Panc1 (cell line): Measurements from ENCODE around the gene FRS2. TPM values are rescaled to one million over a fixed set of nuclear protein-coding genes. Genes with fewer than 3 reads are reported as not detected.

Source experiments
- ATAC-seq: fragments of 200-7000 bp; cut with Tn5 transposase; 2 replicates; pipeline ENCODE4 v1.9.1; 2020; ENCODE audit warnings: mild to moderate bottlenecking, moderate library complexity
- BruUV-seq: library from RNA; stranded (reverse); fragments of 400-500 nt; replicated peaks from 2 replicates; lab custom pipeline; 2021; lab: Mats Ljungman, UMichigan
- CTCF ChIA-PET: fragments of 300-600 bp; sonication (Branson Sonifier 250); formaldehyde crosslinking; loops from one replicate; lab custom pipeline; 2022; ENCODE audit warnings: antibody characterized with exemption; lab: Charles Lee
- POLR2A ChIA-PET: fragments of 300-600 bp; sonication (Branson Sonifier 250); formaldehyde crosslinking; loops from one replicate; lab custom pipeline; 2022; ENCODE audit warnings: antibody characterized with exemption; lab: Charles Lee
- DNase-seq: peaks from one replicate; pipeline ENCODE4 v3.0.0-alpha.2; 2010; ENCODE audit warnings: low read depth, low spot score
- H3K27ac ChIP-seq: 2 replicates; pipeline ENCODE4 v1.5.1; 2011; ENCODE audit warnings: mild to moderate bottlenecking, low read length, inconsistent platforms
- H3K27me3 ChIP-seq: fragments of 200-500 bp; sonication (Bioruptor generic); 2 replicates; pipeline ENCODE4 v1.6.0; 2014; ENCODE audit warnings: low read length, inconsistent platforms; ENCODE audit not compliant: control insufficient read depth, insufficient read depth
- H3K36me3 ChIP-seq: fragments of 200-500 bp; sonication (Bioruptor generic); 2 replicates; pipeline ENCODE4 v1.5.1; 2014; ENCODE audit warnings: inconsistent platforms, mild to moderate bottlenecking, low read length, moderate library complexity; ENCODE audit not compliant: control insufficient read depth, insufficient read depth
- H3K4me1 ChIP-seq: 2 replicates; pipeline ENCODE4 v1.5.1; 2011; ENCODE audit warnings: inconsistent platforms, mild to moderate bottlenecking, low read length, moderate library complexity; ENCODE audit not compliant: control insufficient read depth, insufficient read depth
- H3K4me3 ChIP-seq, 2 experiments: 2 replicates each; pipeline ENCODE4 v1.5.1; 2011 to 2012; ENCODE audit warnings: low read depth in 2 of 2, low read length in 2 of 2, mild to moderate bottlenecking in 2 of 2, inconsistent platforms in 1 of 2, moderate library complexity in 1 of 2
- H3K9me3 ChIP-seq: fragments of 200-500 bp; sonication (Bioruptor generic); 2 replicates; pipeline ENCODE4 v1.5.1; 2014; ENCODE audit warnings: low read depth, mild to moderate bottlenecking, inconsistent platforms, low read length, moderate library complexity; ENCODE audit not compliant: control insufficient read depth, insufficient read depth
- CTCF ChIP-seq: fragments of 450-650 bp; IDR thresholded peaks from 2 replicates; pipeline ENCODE4 v1.5.1; 2017; ENCODE audit warnings: mild to moderate bottlenecking
- POLR2AphosphoS5 ChIP-seq: IDR thresholded peaks from 2 replicates; pipeline ENCODE4 v1.6.1; 2012; ENCODE audit warnings: mild to moderate bottlenecking, low read depth, low read length, moderate library complexity
- REST ChIP-seq, 2 experiments: IDR thresholded peaks; 2 replicates each; pipeline ENCODE4 v1.6.1; 2011 to 2012; ENCODE audit warnings: low read depth in 2 of 2, control low read depth in 1 of 2, low read length in 1 of 2, mild to moderate bottlenecking in 1 of 2, moderate library complexity in 1 of 2; ENCODE audit not compliant: insufficient read depth in 1 of 2
- SIN3A ChIP-seq: IDR thresholded peaks from 2 replicates; pipeline ENCODE4 v1.6.1; 2012; ENCODE audit warnings: low read depth, mild to moderate bottlenecking, low read length, moderate library complexity, borderline replicate concordance; ENCODE audit not compliant: insufficient read depth
- TCF7L2 ChIP-seq: IDR thresholded peaks from 2 replicates; pipeline ENCODE4 v1.6.1; 2011; ENCODE audit warnings: mild to moderate bottlenecking, low read depth, low read length, inconsistent platforms
- in situ Hi-C: cut with HindIII; loops from 2 replicates; pipeline ENCODE4 v1.10.0; 2016; ENCODE audit warnings: low sequenced_read_pairs, low pct_unique_long_range_greater_than_20kb
- intact Hi-C: fragments of 100-400 bp; cut with micrococcal nuclease; formaldehyde crosslinking; loops from one replicate; pipeline ENCODE4 v1.10.0; 2022; ENCODE audit not compliant: unreplicated experiment
- total RNA-seq: library from RNA; stranded (reverse); gene quantifications from one replicate; pipeline ENCODE4 v1.2.1, GENCODE V29; 2021; ENCODE audit not compliant: unreplicated experiment

The FRS2 gene
- total RNA-seq, 1 experiment from 2014 or later: 26.6 TPM

GRCh38 chr12:69428351-69429073, 41.7 kb upstream of the FRS2 start:
- ATAC-seq (no peak), DNase-seq (no peak)
- TF ChIP-seq CTCF (no peak), POLR2AphosphoS5 (no peak), SIN3A (no peak), TCF7L2 (no peak), REST (IDR thresholded peaks at IDR 0.05; ENCODE audit: insufficient read depth in 1 of 2, low read depth in 2 of 2, low read length in 1 of 2) (no peak)
- intact Hi-C loops (no loop called here), in situ Hi-C loops (no loop called here)
- BruUV-seq: no TSS peak
- ChIA-PET POLR2A (no interaction called here), CTCF (no interaction called here)
- no peaks in the 10 kb centered on the region for H3K27me3 ChIP-seq
- no peaks in the 10 kb centered on the region for H3K4me1 ChIP-seq
- no peak overlapping the region for H3K27ac ChIP-seq
- no peaks in the 10 kb centered on the region for H3K36me3 ChIP-seq
- no peaks in the 10 kb centered on the region for H3K9me3 ChIP-seq
- no peak overlapping the region for H3K4me3 ChIP-seq

GRCh38 chr12:69430942-69431590, 39.1 kb upstream of the FRS2 start:
- POLR2A ChIA-PET: no interaction called here
- ATAC-seq: no peak
- intact Hi-C loops (no loop called here), in situ Hi-C loops (no loop called here)
- Histone ChIP-seq H3K27me3 (no peaks in the 10 kb centered on the region), H3K9me3 (no peaks in the 10 kb centered on the region), H3K4me3 (no peak overlapping the region), H3K4me1 (no peaks in the 10 kb centered on the region), H3K36me3 (no peaks in the 10 kb centered on the region), H3K27ac (no peak overlapping the region)
- BruUV-seq: no TSS peak
- CTCF ChIA-PET: no interaction called here
- TF ChIP-seq CTCF: no peak
- TF ChIP-seq REST (IDR thresholded peaks at IDR 0.05; ENCODE audit: insufficient read depth in 1 of 2, low read depth in 2 of 2, low read length in 1 of 2): no peak
- no peak for TF ChIP-seq POLR2AphosphoS5
- TF ChIP-seq SIN3A: no peak
- no peak for TF ChIP-seq TCF7L2
- DNase-seq: no peak
